GM19043 (cell line): ENCODE measurements around the gene EEF1E1.
"Not testable (repeated sequence)": the region's sequence is repeated elsewhere in the genome, so short reads cannot be mapped to it uniquely, and the experiment has no call there.

Experiments
- ATAC-seq: cut with Tn5 transposase; IDR thresholded peaks from one replicate; pipeline ENCODE4 v1.9.1; 2021; ENCODE audit warnings: low read depth; ENCODE audit not compliant: unreplicated experiment

Gene EEF1E1

GRCh38 chr6:8064638-8065518 lies 37.5 kb downstream of the EEF1E1 start:
- no peak for ATAC-seq

GRCh38 chr6:8063761-8064637 lies 38.3 kb downstream of the EEF1E1 start, which contains the start of gene BLOC1S5:
TSS of gene BLOC1S5 (minus strand) at chr6:8064389. CDS start at chr6:8064376, 13 bp downstream.
- ATAC-seq: peak; percentile 89

- ATAC-seq: no peak
Measured at GRCh38 chr6:8061736-8062135, 40.6 kb downstream of the EEF1E1 start.

GRCh38 chr6:8060346-8060745 lies 42.0 kb downstream of the EEF1E1 start:
- ATAC-seq: no peak

- ATAC-seq: no peak
Measured at GRCh38 chr6:8059129-8059528, 43.2 kb downstream of the EEF1E1 start.

- ATAC-seq: no peak
Measured at GRCh38 chr6:8057793-8058192, 44.6 kb downstream of the EEF1E1 start.

- no peak for ATAC-seq
Measured at GRCh38 chr6:8057263-8057662, 45.1 kb downstream of the EEF1E1 start.

- no peak for ATAC-seq
Measured at GRCh38 chr6:8054276-8054675, 48.1 kb downstream of the EEF1E1 start.

- no peak for ATAC-seq
Measured at GRCh38 chr6:8047541-8048292, 54.6 kb downstream of the EEF1E1 start.

- not testable (repeated sequence) for ATAC-seq
Measured at GRCh38 chr6:8045769-8046168, 56.6 kb downstream of the EEF1E1 start.

- no peak for ATAC-seq
Measured at GRCh38 chr6:8043221-8043620, 59.1 kb downstream of the EEF1E1 start.

- ATAC-seq: no peak
Measured at GRCh38 chr6:8041913-8042583, 60.3 kb downstream of the EEF1E1 start.

- ATAC-seq: not testable (repeated sequence)
Measured at GRCh38 chr6:8034107-8034506, 68.2 kb downstream of the EEF1E1 start.

- ATAC-seq: no peak
Measured at GRCh38 chr6:8030920-8031319, 71.4 kb downstream of the EEF1E1 start.
